K562 (cell line): Measurements from ENCODE around the gene KRTAP1-5. TPM values are rescaled to one million over a fixed set of nuclear protein-coding genes. Genes with fewer than 3 reads are reported as not detected.

ENCODE experiments used
- ATAC-seq: fragments of 200-7000 bp; cut with Tn5 transposase; 3 replicates; pipeline ENCODE4 v1.9.1; 2020; ENCODE audit warnings: moderate library complexity
- BruUV-seq: library from RNA; stranded (reverse); fragments of 400-500 nt; replicated peaks from 2 replicates; lab custom pipeline; 2021; lab: Mats Ljungman, UMichigan
- CTCF ChIA-PET: fragments of 300-600 bp; formaldehyde crosslinking; extraction: SDS; loops from one replicate; lab custom pipeline; 2021; ENCODE audit warnings: low intra/inter-chr PET ratio; lab: Yijun Ruan, JAX
- POLR2A ChIA-PET: fragments of 300-600, 350-650 bp; sonication (Branson Sonifier 250); formaldehyde crosslinking; extraction: SDS; loops from one replicate; lab custom pipeline; 2021; ENCODE audit warnings: antibody characterized with exemption, inconsistent platforms; lab: Yijun Ruan, JAX
- DNase-seq, 4 experiments: peaks; one replicate each; pipeline versions ENCODE4 v3.0.0 to v3.0.0-alpha.2; 2011 to 2018; ENCODE audit warnings: low spot score in 3 of 4, mixed read lengths in 3 of 4; ENCODE audit errors: extremely low read depth in 1 of 4
- FAIRE-seq: peaks from 2 replicates; lab custom pipeline; 2011; peaks lifted over from hg19 to GRCh38; lab: Jason Lieb, UNC
- H2AFZ ChIP-seq: 2 replicates; pipeline ENCODE4 v1.6.0; 2011; ENCODE audit warnings: low read depth, low read length, control low read depth, inconsistent platforms
- H3K27ac ChIP-seq: fragments of 200-600 bp; 3 replicates; pipeline ENCODE4 v1.8.0; 2011; ENCODE audit warnings: low read depth, mild to moderate bottlenecking, control low read depth, inconsistent platforms, low read length, moderate library complexity, mixed read lengths; ENCODE audit errors: extremely low read depth
- H3K27me3 ChIP-seq, 2 experiments: fragments of 300-600 bp in 1 of 2; 2 replicates in 1 of 2; 3 replicates in 1 of 2; pipeline versions ENCODE4 v1.6.0 to v1.8.0; 2011; ENCODE audit warnings: inconsistent platforms in 2 of 2, low read length in 2 of 2, mild to moderate bottlenecking in 1 of 2, mixed read lengths in 1 of 2, moderate library complexity in 1 of 2; ENCODE audit not compliant: control insufficient read depth in 2 of 2, insufficient read depth in 2 of 2
- H3K36me3 ChIP-seq: fragments of 300-600 bp; 3 replicates; pipeline ENCODE4 v1.8.0; 2011; ENCODE audit warnings: mild to moderate bottlenecking, low read length, inconsistent platforms; ENCODE audit not compliant: control insufficient read depth, insufficient read depth
- H3K4me1 ChIP-seq, 2 experiments: fragments of 200-600 bp in 1 of 2; replicated peaks in 1 of 2; 2 replicates in 1 of 2; 3 replicates in 1 of 2; pipeline versions ENCODE4 v1.5.1 to v1.8.0; 2011; ENCODE audit warnings: inconsistent platforms in 2 of 2, low read length in 2 of 2, mild to moderate bottlenecking in 1 of 2, mixed read lengths in 1 of 2, moderate library complexity in 1 of 2; ENCODE audit not compliant: control insufficient read depth in 2 of 2, insufficient read depth in 2 of 2
- H3K4me2 ChIP-seq: 2 replicates; pipeline ENCODE4 v1.6.1; 2011; ENCODE audit warnings: low read length, control low read depth, inconsistent platforms, mixed read lengths; ENCODE audit not compliant: insufficient read depth
- H3K4me3 ChIP-seq: fragments of 200-600 bp; sonication (generic), shearing (Covaris generic); 2 replicates; pipeline ENCODE4 v1.5.1; 2016; ENCODE audit warnings: control low read depth, inconsistent platforms
- H3K79me2 ChIP-seq: fragments of 200-600 bp; 3 replicates; pipeline ENCODE4 v1.8.0; 2011; ENCODE audit warnings: low read length, inconsistent platforms; ENCODE audit not compliant: control insufficient read depth, insufficient read depth
- H3K9ac ChIP-seq, 2 experiments: 2 replicates each; pipeline versions ENCODE4 v1.6.0 to v1.6.1; 2011; ENCODE audit warnings: low read depth in 2 of 2, low read length in 2 of 2, control low read depth in 1 of 2, inconsistent platforms in 1 of 2, mild to moderate bottlenecking in 1 of 2, mixed read lengths in 1 of 2; ENCODE audit not compliant: insufficient read depth in 1 of 2
- H3K9me1 ChIP-seq: one replicate; pipeline ENCODE4 v1.6.0; 2011; ENCODE audit warnings: inconsistent platforms, mild to moderate bottlenecking, low read length, moderate library complexity; ENCODE audit not compliant: control insufficient read depth, insufficient read depth
- H3K9me3 ChIP-seq: replicated peaks from 2 replicates; pipeline ENCODE4 v1.5.1; 2011; ENCODE audit warnings: low read depth, low read length, inconsistent platforms; ENCODE audit not compliant: control insufficient read depth, insufficient read depth
- H4K20me1 ChIP-seq: replicated peaks from 2 replicates; pipeline ENCODE4 v1.6.1; 2011; ENCODE audit warnings: low read length, inconsistent platforms, mixed read lengths; ENCODE audit not compliant: control insufficient read depth, insufficient read depth
- RBM25 ChIP-seq: fragments of 200-400 bp; formaldehyde crosslinking; IDR thresholded peaks from 2 replicates; pipeline ENCODE4 v1.6.1; 2018; ENCODE audit warnings: low read length, low read depth, moderate library complexity; ENCODE audit not compliant: severe bottlenecking
- ZNF146 ChIP-seq: IDR thresholded peaks from one replicate; pipeline ENCODE4 v1.6.1; 2018; ENCODE audit warnings: missing compliant biosample characterization; ENCODE audit not compliant: unreplicated experiment
- WGBS: fragments of 100-300 bp; shearing (Covaris generic); methylation state at CpG from one replicate; pipeline ENCODE4 v1.1.6; 2016; ENCODE audit warnings: low coverage, mixed read lengths; ENCODE audit not compliant: insufficient coverage; ENCODE audit errors: missing lambda C conversion rate; 5-methylcytosine and 5-hydroxymethylcytosine counted together
- in situ Hi-C: fragments of 300-500 bp; cut with MboI; formaldehyde crosslinking; loops from 4 replicates; pipeline ENCODE4 v1.15.0; 2018; ENCODE audit warnings: inconsistent platforms, mixed read lengths
- intact Hi-C: fragments of 100-400 bp; cut with micrococcal nuclease; formaldehyde crosslinking; loops from 2 replicates; pipeline ENCODE4 v1.14.2; 2022
- polyA plus RNA-seq, 8 experiments: library from polyadenylated mRNA; depleted of rRNA in 4 of 8; stranded (reverse) in 5 of 8; unstranded in 3 of 8; fragments of >200 nt; fragmentation: Nextera tagmentation in 2 of 8; fragmentation: Illumina TruSeq in 1 of 8; extraction: Ambion mirVana in 2 of 8; extraction: Trizol in 1 of 8; gene quantifications; 2 replicates each; pipeline versions ENCODE4 v1.2.1 to v1.2.3, GENCODE V29; 2011 to 2014; ENCODE audit warnings: inconsistent platforms in 1 of 8, missing spikeins in 1 of 8
- total RNA-seq, 7 experiments: library from RNA; depleted of rRNA in 6 of 7; stranded (reverse); fragments of >200 nt in 6 of 7; fragmentation: Illumina TruSeq in 2 of 7; extraction: Trizol in 2 of 7; gene quantifications; 2 replicates each; pipeline versions ENCODE4 v1.2.1 to v1.2.3, GENCODE V29; 2011 to 2021; ENCODE audit warnings: low replicate concordance in 1 of 7
- TF ChIP-seq, protein P1 (sequence below): fragments of 450-650 bp; IDR thresholded peaks from 2 replicates; pipeline ENCODE4 v1.6.1; 2016; ENCODE audit warnings: low read depth
- TF ChIP-seq, protein P2 (sequence below): fragments of 450-650 bp; IDR thresholded peaks from 2 replicates; pipeline ENCODE4 v1.6.1; 2016; ENCODE audit warnings: mild to moderate bottlenecking

The KRTAP1-5 gene
- total and polyA plus RNA-seq, 9 of the 15 experiments (the other 6 are each of a cell fraction or from before 2014, with no cell fraction given) = not detected

DNA sequence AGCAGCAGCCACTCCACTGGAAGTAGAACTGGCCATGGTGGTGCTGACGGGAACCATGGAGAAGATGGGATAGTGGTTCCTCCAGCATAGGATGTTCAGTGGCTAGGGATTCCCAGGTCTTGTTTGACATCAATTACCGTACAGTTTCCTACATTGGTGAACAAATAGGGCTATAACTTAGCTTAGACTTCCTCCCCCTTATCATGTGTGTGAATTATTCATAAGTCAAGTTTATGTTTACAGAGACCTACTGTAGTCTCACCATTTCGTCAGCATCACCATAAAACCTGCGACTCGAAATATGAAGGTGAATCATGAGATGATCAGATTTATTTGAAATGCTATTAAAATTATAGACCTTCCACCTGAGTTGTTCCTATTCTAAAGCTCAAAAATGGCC lies 31.7 kb upstream of the KRTAP1-5 start (continued):
- TF ChIP-seq, protein P1, sequence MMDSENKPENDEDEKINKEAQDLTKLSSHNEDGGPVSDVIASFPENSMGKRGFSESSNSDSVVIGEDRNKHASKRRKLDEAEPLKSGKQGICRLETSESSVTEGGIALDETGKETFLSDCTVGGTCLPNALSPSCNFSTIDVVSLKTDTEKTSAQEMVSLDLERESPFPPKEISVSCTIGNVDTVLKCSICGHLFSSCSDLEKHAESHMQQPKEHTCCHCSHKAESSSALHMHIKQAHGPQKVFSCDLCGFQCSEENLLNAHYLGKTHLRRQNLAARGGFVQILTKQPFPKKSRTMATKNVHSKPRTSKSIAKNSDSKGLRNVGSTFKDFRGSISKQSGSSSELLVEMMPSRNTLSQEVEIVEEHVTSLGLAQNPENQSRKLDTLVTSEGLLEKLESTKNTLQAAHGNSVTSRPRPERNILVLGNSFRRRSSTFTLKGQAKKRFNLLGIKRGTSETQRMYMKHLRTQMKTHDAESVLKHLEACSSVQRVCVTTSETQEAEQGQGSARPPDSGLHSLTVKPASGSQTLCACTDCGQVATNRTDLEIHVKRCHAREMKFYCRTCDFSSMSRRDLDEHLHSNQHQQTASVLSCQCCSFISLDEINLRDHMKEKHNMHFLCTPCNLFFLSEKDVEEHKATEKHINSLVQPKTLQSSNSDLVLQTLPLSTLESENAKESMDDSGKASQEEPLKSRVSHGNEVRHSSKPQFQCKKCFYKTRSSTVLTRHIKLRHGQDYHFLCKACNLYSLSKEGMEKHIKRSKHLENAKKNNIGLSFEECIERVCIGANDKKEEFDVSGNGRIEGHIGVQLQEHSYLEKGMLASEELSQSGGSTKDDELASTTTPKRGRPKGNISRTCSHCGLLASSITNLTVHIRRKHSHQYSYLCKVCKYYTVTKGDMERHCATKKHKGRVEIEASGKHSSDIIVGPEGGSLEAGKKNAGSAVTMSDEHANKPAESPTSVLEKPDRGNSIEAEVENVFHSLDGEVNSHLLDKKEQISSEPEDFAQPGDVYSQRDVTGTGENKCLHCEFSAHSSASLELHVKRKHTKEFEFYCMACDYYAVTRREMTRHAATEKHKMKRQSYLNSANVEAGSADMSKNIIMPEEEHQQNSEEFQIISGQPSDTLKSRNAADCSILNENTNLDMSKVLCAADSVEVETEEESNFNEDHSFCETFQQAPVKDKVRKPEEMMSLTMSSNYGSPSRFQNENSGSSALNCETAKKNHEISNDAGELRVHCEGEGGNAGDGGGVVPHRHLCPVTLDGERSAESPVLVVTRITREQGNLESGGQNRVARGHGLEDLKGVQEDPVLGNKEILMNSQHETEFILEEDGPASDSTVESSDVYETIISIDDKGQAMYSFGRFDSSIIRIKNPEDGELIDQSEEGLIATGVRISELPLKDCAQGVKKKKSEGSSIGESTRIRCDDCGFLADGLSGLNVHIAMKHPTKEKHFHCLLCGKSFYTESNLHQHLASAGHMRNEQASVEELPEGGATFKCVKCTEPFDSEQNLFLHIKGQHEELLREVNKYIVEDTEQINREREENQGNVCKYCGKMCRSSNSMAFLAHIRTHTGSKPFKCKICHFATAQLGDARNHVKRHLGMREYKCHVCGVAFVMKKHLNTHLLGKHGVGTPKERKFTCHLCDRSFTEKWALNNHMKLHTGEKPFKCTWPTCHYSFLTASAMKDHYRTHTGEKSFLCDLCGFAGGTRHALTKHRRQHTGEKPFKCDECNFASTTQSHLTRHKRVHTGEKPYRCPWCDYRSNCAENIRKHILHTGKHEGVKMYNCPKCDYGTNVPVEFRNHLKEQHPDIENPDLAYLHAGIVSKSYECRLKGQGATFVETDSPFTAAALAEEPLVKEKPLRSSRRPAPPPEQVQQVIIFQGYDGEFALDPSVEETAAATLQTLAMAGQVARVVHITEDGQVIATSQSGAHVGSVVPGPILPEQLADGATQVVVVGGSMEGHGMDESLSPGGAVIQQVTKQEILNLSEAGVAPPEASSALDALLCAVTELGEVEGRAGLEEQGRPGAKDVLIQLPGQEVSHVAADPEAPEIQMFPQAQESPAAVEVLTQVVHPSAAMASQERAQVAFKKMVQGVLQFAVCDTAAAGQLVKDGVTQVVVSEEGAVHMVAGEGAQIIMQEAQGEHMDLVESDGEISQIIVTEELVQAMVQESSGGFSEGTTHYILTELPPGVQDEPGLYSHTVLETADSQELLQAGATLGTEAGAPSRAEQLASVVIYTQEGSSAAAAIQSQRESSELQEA = no peak

DNA sequence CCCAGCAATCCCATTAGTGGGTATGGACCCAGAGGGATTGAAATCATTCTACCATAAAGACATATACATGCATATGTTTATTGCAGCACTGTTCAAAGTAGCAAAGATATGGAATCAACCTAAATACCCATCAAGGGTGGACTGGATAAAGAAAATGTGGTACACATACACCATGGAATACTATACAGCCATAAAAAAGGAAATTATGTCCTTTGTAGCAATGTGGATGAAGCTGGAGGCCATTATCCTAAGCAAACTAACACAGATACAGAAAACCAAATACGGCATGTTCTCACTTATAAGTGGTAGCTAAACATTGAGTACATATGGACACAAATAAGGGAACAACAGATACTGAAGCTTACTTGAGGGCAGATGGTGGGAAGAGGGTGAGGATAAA lies 30.5 kb upstream of the KRTAP1-5 start:
- no peak for DNase-seq
- POLR2A ChIA-PET = no interaction called here
- TF ChIP-seq, protein P2, sequence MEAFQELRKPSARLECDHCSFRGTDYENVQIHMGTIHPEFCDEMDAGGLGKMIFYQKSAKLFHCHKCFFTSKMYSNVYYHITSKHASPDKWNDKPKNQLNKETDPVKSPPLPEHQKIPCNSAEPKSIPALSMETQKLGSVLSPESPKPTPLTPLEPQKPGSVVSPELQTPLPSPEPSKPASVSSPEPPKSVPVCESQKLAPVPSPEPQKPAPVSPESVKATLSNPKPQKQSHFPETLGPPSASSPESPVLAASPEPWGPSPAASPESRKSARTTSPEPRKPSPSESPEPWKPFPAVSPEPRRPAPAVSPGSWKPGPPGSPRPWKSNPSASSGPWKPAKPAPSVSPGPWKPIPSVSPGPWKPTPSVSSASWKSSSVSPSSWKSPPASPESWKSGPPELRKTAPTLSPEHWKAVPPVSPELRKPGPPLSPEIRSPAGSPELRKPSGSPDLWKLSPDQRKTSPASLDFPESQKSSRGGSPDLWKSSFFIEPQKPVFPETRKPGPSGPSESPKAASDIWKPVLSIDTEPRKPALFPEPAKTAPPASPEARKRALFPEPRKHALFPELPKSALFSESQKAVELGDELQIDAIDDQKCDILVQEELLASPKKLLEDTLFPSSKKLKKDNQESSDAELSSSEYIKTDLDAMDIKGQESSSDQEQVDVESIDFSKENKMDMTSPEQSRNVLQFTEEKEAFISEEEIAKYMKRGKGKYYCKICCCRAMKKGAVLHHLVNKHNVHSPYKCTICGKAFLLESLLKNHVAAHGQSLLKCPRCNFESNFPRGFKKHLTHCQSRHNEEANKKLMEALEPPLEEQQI = no peak
- TF ChIP-seq RBM25 (peak; percentile 71), ZNF146 (CRISPR knock-in tag) (peak; percentile 92)
- TF ChIP-seq, all 486 proteins: peak for 2
- no peaks in the 10 kb centered on the region for H3K79me2 ChIP-seq
- BruUV-seq = no TSS peak
- no peaks in the 10 kb centered on the region; the same call in 1 of the 2 replicates for H4K20me1 ChIP-seq
- intact Hi-C loops (no loop called here), in situ Hi-C loops (no loop called here)
- FAIRE-seq (no peak), ATAC-seq (no peak)
- H3K36me3 ChIP-seq = no peaks in the 10 kb centered on the region
- no peak overlapping the region for H3K27ac ChIP-seq
- no peak overlapping the region for H3K9ac ChIP-seq
- WGBS = 0% methylated on average over 1 of the region's 1 CpG
- no peaks in the 10 kb centered on the region for H3K4me1 ChIP-seq
- peaks cover 4 to 5% of the 10 kb centered on the region in 2 experiments; a peak in 4 of 5 replicates for H3K27me3 ChIP-seq
- H2AFZ ChIP-seq = no peak overlapping the region
- H3K9me3 ChIP-seq = no peaks in the 10 kb centered on the region
- H3K4me2 ChIP-seq = no peak overlapping the region
- H3K4me3 ChIP-seq = no peak overlapping the region
- H3K9me1 ChIP-seq = no peaks in the 10 kb centered on the region
- CTCF ChIA-PET = no interaction called here
